K562 (cell line): ENCODE measurements around the gene NUP188. TPM values are rescaled to one million over a fixed set of nuclear protein-coding genes. Genes with fewer than 3 reads are reported as not detected.

ENCODE experiments used
- ADNP ChIP-seq: fragments of 200-800 bp; sonication (Bioruptor generic); IDR thresholded peaks from 2 replicates; pipeline ENCODE4 v1.6.1; 2016; ENCODE audit warnings: missing genetic modification characterization, missing compliant biosample characterization
- CBX1 ChIP-seq: sonication (generic); IDR thresholded peaks from 2 replicates; pipeline ENCODE4 v1.6.1; 2016; ENCODE audit warnings: antibody characterized with exemption, low read depth, mild to moderate bottlenecking
- HMGN3 ChIP-seq: IDR thresholded peaks from 2 replicates; pipeline ENCODE4 v1.6.1; 2011; ENCODE audit warnings: borderline replicate concordance, low read depth, mild to moderate bottlenecking, mixed read lengths, low read length; ENCODE audit not compliant: insufficient read length; ENCODE audit errors: extremely low read depth
- MAFG ChIP-seq: fragments of 450-650 bp; conservative IDR thresholded peaks from 2 replicates; pipeline ENCODE4 v1.6.1; 2016; ENCODE audit warnings: missing genetic modification characterization, missing compliant biosample characterization
- NFRKB ChIP-seq: fragments of 450-650 bp; IDR thresholded peaks from 2 replicates; pipeline ENCODE4 v1.6.1; 2016; ENCODE audit warnings: low read depth
- NR1H2 ChIP-seq: sonication (generic); formaldehyde crosslinking; IDR thresholded peaks from 2 replicates; pipeline ENCODE4 v1.4.0; 2020; ENCODE audit warnings: mild to moderate bottlenecking, missing genetic modification reagents
- PHF20 ChIP-seq: fragments of 450-650 bp; IDR thresholded peaks from 2 replicates; pipeline ENCODE4 v1.6.1; 2018; ENCODE audit not compliant: partially characterized antibody
- RBM39 ChIP-seq: fragments of 200-400 bp; formaldehyde crosslinking; optimal IDR thresholded peaks from 2 replicates; pipeline ENCODE3; 2018; ENCODE audit warnings: low read depth, low read length
- XRCC3 ChIP-seq: fragments of 450-650 bp; IDR thresholded peaks from 2 replicates; pipeline ENCODE4 v1.6.1; 2017; ENCODE audit warnings: mild to moderate bottlenecking, moderate library complexity
- ZNF174 ChIP-seq: fragments of 250-450 bp; sonication (Bioruptor Pico); IDR thresholded peaks from 2 replicates; pipeline ENCODE4 v1.4.0; 2020; ENCODE audit warnings: mild to moderate bottlenecking
- polyA plus RNA-seq, 8 experiments: library from polyadenylated mRNA; depleted of rRNA in 4 of 8; stranded (reverse) in 5 of 8; unstranded in 3 of 8; fragments of >200 nt; fragmentation: Nextera tagmentation in 2 of 8; fragmentation: Illumina TruSeq in 1 of 8; extraction: Ambion mirVana in 2 of 8; extraction: Trizol in 1 of 8; gene quantifications; 2 replicates each; pipeline versions ENCODE4 v1.2.1 to v1.2.3, GENCODE V29; 2011 to 2014; ENCODE audit warnings: inconsistent platforms in 1 of 8, missing spikeins in 1 of 8
- total RNA-seq, 7 experiments: library from RNA; depleted of rRNA in 6 of 7; stranded (reverse); fragments of >200 nt in 6 of 7; fragmentation: Illumina TruSeq in 2 of 7; extraction: Trizol in 2 of 7; gene quantifications; 2 replicates each; pipeline versions ENCODE4 v1.2.1 to v1.2.3, GENCODE V29; 2011 to 2021; ENCODE audit warnings: low replicate concordance in 1 of 7
- TF ChIP-seq, protein P1 (sequence below): sonication (generic); formaldehyde crosslinking; IDR thresholded peaks from 2 replicates; pipeline ENCODE4 v1.8.1; 2022; ENCODE audit warnings: missing genetic modification reagents
- TF ChIP-seq, protein P2 (sequence below): sonication (generic); formaldehyde crosslinking; IDR thresholded peaks from 2 replicates; pipeline ENCODE4 v1.8.0; 2022; ENCODE audit warnings: mild to moderate bottlenecking, missing genetic modification reagents

Gene NUP188
- total and polyA plus RNA-seq, 9 of the 15 experiments (the other 6 are each of a cell fraction or from before 2014, with no cell fraction given), result 11.7 to 135 (median 70.6) TPM

DNA sequence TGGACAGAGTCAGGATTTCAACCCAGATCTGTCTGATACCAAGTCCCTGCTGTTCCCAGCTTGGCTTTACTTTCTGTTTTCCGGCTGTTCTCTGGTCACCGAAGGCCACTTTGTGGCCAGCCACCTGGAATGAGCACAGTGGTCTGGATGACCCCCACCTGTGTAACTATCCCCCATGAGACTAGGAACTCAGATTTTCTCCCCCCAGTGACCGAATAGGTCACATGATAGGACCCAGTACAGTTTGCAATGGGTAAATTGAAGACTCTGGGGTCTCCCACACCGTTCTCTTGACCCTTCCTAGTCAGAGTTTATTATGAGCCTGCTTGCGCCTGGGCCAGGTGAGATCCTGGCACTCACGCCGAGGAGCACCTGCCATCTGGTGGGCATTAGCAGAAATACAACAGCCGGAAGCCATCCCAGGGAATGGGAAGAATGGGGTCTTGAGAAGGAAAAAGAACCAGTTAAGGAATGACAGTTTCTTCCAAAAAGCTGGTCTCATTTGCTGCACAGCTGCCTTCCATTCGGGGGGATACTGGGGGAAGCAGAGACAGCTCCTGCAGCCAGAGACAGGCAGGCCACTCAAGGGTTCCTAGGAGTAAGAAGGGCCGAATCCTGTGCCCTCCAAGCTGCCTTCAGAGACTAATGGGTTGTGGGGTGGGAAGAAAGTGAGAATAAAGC is 19.6 kb upstream of the NUP188 start (continued):
- TF ChIP-seq XRCC3 (no peak), CBX1 (no peak), HMGN3 (no peak), ZNF174 (CRISPR knock-in tag) (no peak), NR1H2 (CRISPR knock-in tag) (0 out of 2 replicates have a peak, but pooled peaks have one; percentile 65), MAFG (no peak), RBM39 (no peak), ADNP (no peak), NFRKB (no peak), PHF20 (no peak)
- TF ChIP-seq, protein P1, sequence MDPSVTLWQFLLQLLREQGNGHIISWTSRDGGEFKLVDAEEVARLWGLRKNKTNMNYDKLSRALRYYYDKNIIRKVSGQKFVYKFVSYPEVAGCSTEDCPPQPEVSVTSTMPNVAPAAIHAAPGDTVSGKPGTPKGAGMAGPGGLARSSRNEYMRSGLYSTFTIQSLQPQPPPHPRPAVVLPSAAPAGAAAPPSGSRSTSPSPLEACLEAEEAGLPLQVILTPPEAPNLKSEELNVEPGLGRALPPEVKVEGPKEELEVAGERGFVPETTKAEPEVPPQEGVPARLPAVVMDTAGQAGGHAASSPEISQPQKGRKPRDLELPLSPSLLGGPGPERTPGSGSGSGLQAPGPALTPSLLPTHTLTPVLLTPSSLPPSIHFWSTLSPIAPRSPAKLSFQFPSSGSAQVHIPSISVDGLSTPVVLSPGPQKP, result no peak
- TF ChIP-seq, protein P2, sequence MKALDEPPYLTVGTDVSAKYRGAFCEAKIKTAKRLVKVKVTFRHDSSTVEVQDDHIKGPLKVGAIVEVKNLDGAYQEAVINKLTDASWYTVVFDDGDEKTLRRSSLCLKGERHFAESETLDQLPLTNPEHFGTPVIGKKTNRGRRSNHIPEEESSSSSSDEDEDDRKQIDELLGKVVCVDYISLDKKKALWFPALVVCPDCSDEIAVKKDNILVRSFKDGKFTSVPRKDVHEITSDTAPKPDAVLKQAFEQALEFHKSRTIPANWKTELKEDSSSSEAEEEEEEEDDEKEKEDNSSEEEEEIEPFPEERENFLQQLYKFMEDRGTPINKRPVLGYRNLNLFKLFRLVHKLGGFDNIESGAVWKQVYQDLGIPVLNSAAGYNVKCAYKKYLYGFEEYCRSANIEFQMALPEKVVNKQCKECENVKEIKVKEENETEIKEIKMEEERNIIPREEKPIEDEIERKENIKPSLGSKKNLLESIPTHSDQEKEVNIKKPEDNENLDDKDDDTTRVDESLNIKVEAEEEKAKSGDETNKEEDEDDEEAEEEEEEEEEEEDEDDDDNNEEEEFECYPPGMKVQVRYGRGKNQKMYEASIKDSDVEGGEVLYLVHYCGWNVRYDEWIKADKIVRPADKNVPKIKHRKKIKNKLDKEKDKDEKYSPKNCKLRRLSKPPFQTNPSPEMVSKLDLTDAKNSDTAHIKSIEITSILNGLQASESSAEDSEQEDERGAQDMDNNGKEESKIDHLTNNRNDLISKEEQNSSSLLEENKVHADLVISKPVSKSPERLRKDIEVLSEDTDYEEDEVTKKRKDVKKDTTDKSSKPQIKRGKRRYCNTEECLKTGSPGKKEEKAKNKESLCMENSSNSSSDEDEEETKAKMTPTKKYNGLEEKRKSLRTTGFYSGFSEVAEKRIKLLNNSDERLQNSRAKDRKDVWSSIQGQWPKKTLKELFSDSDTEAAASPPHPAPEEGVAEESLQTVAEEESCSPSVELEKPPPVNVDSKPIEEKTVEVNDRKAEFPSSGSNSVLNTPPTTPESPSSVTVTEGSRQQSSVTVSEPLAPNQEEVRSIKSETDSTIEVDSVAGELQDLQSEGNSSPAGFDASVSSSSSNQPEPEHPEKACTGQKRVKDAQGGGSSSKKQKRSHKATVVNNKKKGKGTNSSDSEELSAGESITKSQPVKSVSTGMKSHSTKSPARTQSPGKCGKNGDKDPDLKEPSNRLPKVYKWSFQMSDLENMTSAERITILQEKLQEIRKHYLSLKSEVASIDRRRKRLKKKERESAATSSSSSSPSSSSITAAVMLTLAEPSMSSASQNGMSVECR (CRISPR knock-in tag), result no peak
